Activated CD8-positive, alpha-beta memory T cell treated with anti-CD3 and anti-CD28 coated beads, Interleukin-2, amount 10 ng/mL, durations not matched to agents 7 days and 5 days (primary cell): ENCODE measurements around the gene PRKRIP1. TPM values are rescaled to one million over a fixed set of nuclear protein-coding genes. Genes with fewer than 3 reads are reported as not detected.
A peak's percentile ranks its signal among the peaks of the same experiment; 100 is the strongest.
"Not testable (repeated sequence)": the region's sequence is repeated elsewhere in the genome, so short reads cannot be mapped to it uniquely, and the experiment has no call there.

ENCODE experiments used
- ATAC-seq: fragments of 150-1000 bp; cut with Tn5 transposase; one replicate; pipeline ENCODE4 v1.10.0; 2021; ENCODE audit warnings: moderate library complexity
- CTCF ChIA-PET: fragments of 350-600 bp; sonication (Branson Sonifier 250); formaldehyde crosslinking; loops from one replicate; lab custom pipeline; 2021; ENCODE audit warnings: antibody characterized with exemption; lab: Charles Lee
- DNase-seq: peaks from one replicate; pipeline ENCODE4 v3.0.0-alpha.2; 2020
- H3K27ac Mint-ChIP-seq: one replicate; pipeline ENCODE4 v1.8.0; 2021; ENCODE audit warnings: mild to moderate bottlenecking, mixed read lengths
- H3K27me3 Mint-ChIP-seq: one replicate; pipeline ENCODE4 v1.8.0; 2021; ENCODE audit warnings: mixed read lengths
- H3K36me3 Mint-ChIP-seq: one replicate; pipeline ENCODE4 v1.8.0; 2021; ENCODE audit warnings: mild to moderate bottlenecking, mixed read lengths
- H3K4me1 Mint-ChIP-seq: one replicate; pipeline ENCODE4 v1.8.0; 2021; ENCODE audit warnings: mixed read lengths
- H3K4me3 Mint-ChIP-seq: one replicate; pipeline ENCODE4 v1.8.0; 2021; ENCODE audit warnings: mild to moderate bottlenecking, moderate library complexity, mixed read lengths
- H3K9me3 Mint-ChIP-seq: one replicate; pipeline ENCODE4 v1.8.0; 2022; ENCODE audit warnings: low read depth, mixed read lengths
- total RNA-seq, 2 experiments: library from RNA; stranded (reverse); gene quantifications; one replicate each; pipeline ENCODE4 v1.2.3, GENCODE V29; 2021

Gene PRKRIP1
- total RNA-seq, 2 experiments from 2014 or later, result 22.2 to 34.5 TPM

DNA sequence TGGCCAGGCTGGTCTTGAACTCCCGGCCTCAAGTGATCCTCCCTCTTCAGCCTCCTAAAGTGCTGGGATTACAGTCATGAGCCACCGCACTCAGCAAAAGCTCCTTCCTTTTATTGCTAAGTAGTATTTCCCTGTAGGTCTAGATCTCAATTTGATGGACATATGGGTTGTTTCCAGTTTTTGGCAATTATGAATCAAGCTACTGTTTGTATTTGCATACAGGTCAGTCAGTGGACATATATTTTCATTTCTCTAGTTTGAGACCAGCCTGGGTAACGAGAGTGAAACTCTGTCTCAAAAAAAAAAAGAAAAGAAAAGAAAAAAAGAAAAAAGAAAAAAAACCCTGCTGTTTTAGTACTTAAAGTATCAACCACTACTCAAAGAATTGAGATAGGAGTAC is 6.4 kb upstream of the PRKRIP1 start:
- Mint-ChIP-seq H3K4me1 (no peaks in the 10 kb centered on the region), H3K27me3 (no peaks in the 10 kb centered on the region), H3K9me3 (no peaks in the 10 kb centered on the region), H3K4me3 (no peak overlapping the region), H3K36me3 (peaks cover 12% of the 10 kb centered on the region), H3K27ac (no peak overlapping the region)
- DNase-seq (no peak), ATAC-seq (no peak)
- CTCF ChIA-PET, result interaction anchor here (0.6 to 0.8 kb wide), 3 partner anchors 107 to 1291 kb away, joined by 3 to 4 read pairs (median 3); no protein-coding TSS in a partner anchor

DNA sequence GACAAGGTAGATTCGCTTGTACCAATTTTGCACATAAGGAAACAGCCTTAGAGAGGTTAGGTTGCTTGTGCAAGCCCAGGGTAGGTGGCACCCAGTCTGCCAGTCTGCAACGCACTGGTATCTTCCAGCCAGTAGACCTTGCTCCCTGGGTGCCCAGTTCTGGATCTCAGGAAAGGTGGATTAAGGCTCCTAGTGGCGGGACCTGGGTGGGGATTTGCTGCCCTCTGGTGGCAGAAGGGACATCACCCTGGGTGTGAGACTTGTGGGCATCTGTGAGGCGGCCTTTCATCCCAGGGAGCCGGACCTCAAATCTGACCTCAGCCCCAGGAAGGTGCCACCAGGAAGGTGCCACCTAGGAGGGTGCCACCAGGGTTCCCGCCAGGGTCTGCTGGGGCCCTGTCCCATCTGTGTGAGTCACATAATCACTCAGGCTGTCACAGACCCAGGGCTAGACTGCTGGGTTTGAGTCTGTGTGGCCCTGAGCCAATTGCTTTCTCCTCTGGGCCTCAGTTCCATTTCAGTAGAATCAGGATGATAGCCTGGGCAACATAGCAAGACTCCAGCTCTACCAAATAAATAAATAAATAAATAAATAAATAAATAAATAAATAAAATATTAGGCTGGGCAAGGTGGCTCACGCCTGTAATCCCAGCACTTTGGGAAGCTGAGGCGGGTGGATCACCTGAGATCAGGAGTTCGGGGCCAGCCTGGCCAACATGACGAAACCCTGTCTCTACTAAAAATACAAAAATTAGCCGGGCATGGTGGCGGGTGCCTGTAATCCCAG is 5.3 kb upstream of the PRKRIP1 start:
- H3K4me3 Mint-ChIP-seq, result no peak overlapping the region
- peak; percentile 71 for ATAC-seq
- H3K27ac Mint-ChIP-seq, result no peak overlapping the region
- H3K9me3 Mint-ChIP-seq, result no peaks in the 10 kb centered on the region
- H3K36me3 Mint-ChIP-seq, result peaks cover 12% of the 10 kb centered on the region
- H3K4me1 Mint-ChIP-seq, result peaks cover 5% of the 10 kb centered on the region
- CTCF ChIA-PET, result interaction anchor here (0.6 to 1.9 kb wide), 8 partner anchors 13 to 1731 kb away, joined by 3 to 13 read pairs (median 4); no protein-coding TSS in a partner anchor
- H3K27me3 Mint-ChIP-seq, result no peaks in the 10 kb centered on the region
- DNase-seq, result peak; percentile 77

DNA sequence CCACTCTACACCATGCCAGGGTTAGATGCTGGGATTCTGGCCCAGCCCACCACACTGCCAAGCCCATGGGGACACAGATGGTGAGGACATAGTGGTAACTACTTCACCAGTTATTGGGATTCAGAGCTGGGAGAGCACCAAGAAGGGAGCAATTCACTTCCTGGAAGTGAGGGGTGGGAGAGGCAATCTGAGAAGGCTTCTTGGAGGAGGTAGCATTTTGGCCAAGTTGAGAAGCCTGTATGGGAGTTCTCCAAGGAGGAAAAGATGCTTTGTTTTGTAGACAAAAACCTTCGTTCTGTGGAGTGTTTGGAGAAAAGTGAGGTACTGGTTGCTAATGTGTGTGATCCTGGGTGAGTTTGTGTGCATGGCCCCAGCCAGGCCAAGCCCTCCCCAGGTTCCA is 3.8 kb upstream of the PRKRIP1 start:
- no peak for DNase-seq
- Mint-ChIP-seq H3K9me3 (no peaks in the 10 kb centered on the region), H3K4me3 (no peak overlapping the region), H3K36me3 (peaks cover 12% of the 10 kb centered on the region), H3K27me3 (no peaks in the 10 kb centered on the region), H3K4me1 (peaks cover 11% of the 10 kb centered on the region), H3K27ac (no peak overlapping the region)
- no peak for ATAC-seq
- CTCF ChIA-PET, result interaction anchor here (1.0 to 1.9 kb wide), 5 partner anchors 24 to 121 kb away, joined by 3 to 13 read pairs (median 3); no protein-coding TSS in a partner anchor

DNA sequence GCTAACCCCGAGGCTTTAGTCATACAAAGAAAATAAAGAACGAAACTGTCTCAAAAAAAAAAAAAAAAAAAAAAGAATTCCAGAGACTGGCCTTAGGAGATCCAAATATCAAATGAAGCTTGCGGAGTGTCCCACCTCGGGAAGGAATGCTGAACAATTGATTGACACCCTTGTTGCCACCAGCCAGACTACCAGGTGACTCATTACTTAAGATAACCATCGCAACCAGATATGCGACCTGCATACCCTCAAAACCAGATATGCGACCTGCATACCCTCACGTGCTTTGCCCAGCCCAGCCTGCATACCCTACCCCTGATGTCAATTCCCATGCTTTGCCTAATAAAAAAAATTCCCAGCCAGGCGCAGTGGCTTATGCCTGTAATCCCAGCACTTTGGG is 2.7 kb upstream of the PRKRIP1 start:
- Mint-ChIP-seq H3K27ac (no peak overlapping the region), H3K4me1 (peaks cover 17% of the 10 kb centered on the region)
- CTCF ChIA-PET, result interaction anchor here (1.1 to 2.5 kb wide), 2 partner anchors 11 to 114 kb away, joined by 3 to 9 read pairs; no protein-coding TSS in a partner anchor

DNA sequence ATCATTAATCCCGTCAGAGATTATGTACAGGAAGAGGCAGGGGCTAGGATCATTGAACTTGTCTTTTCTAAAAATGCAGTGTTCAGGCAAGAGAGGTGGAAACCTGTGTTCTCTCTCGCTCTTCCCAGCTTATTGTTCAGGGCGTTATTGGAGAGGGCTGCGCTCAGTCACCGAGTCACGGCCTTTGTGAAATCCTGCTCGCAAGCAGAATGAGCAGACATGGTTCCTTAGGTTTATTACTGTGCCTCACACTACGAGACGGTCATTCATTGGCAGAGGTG is 631 bp upstream of the PRKRIP1 start:
- H3K27me3 Mint-ChIP-seq, result no peaks in the 10 kb centered on the region
- peak overlapping the region; percentile 86 for H3K4me3 Mint-ChIP-seq
- H3K9me3 Mint-ChIP-seq, result no peaks in the 10 kb centered on the region
- ATAC-seq, result no peak
- H3K4me1 Mint-ChIP-seq, result peaks cover 17% of the 10 kb centered on the region
- DNase-seq, result no peak
- peak overlapping the region; percentile 42 for H3K27ac Mint-ChIP-seq
- CTCF ChIA-PET, result interaction anchor here (0.9 to 2.9 kb wide), 6 partner anchors 9 to 116 kb away, joined by 3 to 10 read pairs (median 4); no protein-coding TSS in a partner anchor
- peaks cover 19% of the 10 kb centered on the region for H3K36me3 Mint-ChIP-seq

More for the DNA sequence above, 2.7 kb upstream of the PRKRIP1 start:
- Mint-ChIP-seq H3K36me3 (peaks cover 12% of the 10 kb centered on the region), H3K9me3 (no peaks in the 10 kb centered on the region), H3K4me3 (no peak overlapping the region), H3K27me3 (no peaks in the 10 kb centered on the region)
- ATAC-seq, result no peak
- no peak for DNase-seq

DNA sequence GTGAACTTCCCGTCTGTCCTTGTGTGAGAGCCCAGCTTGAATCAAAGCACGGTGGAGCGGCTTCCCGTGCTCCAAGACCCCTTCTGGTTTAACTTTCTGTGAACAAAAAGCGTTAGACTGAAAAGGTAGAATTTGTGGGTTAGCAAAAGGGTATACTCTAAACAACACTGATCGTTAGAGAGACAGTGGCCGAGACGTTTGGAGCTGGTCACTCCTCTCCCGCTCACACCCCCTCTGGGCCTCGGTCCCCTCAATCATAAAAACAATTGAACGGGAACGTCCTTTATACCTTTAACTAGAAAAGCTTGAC is 502 bp downstream of the PRKRIP1 start:
- H3K4me1 Mint-ChIP-seq, result peaks cover 17% of the 10 kb centered on the region
- ATAC-seq (no peak), DNase-seq (no peak)
- H3K9me3 Mint-ChIP-seq, result no peaks in the 10 kb centered on the region
- peak overlapping the region; percentile 86 for H3K4me3 Mint-ChIP-seq
- no peaks in the 10 kb centered on the region for H3K27me3 Mint-ChIP-seq
- peaks cover 22% of the 10 kb centered on the region for H3K36me3 Mint-ChIP-seq
- peak overlapping the region; percentile 90 for H3K27ac Mint-ChIP-seq
- CTCF ChIA-PET, result interaction anchor here (0.7 to 2.9 kb wide), 4 partner anchors 16 to 29 kb away, joined by 3 to 10 read pairs (median 3); no protein-coding TSS in a partner anchor

DNA sequence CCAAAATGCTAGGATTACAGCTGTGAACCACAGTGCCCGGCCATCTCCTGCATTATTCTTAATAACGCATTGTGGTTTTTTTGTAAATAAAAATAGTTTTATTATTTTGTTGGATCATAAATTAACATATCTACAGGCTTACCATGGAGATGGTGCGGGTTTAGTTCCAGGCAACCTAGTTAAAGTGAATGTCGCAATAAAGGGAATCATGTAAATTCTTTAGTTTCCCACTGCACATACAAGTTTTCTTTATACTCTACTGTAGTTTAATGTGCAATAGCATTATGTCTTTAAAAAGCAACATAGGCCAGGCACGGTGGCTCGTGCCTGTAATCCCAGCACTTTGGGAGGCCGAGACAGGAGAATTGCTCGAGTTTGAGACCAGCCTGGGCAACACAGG is 2.4 kb downstream of the PRKRIP1 start:
- ATAC-seq (no peak), DNase-seq (no peak)
- Mint-ChIP-seq H3K4me1 (peaks cover 19% of the 10 kb centered on the region), H3K27ac (no peak overlapping the region), H3K27me3 (no peaks in the 10 kb centered on the region), H3K4me3 (no peak overlapping the region), H3K9me3 (no peaks in the 10 kb centered on the region), H3K36me3 (peaks cover 16% of the 10 kb centered on the region)
- CTCF ChIA-PET, result interaction anchor here (0.7 to 2.9 kb wide), 2 partner anchors 28 to 69 kb away, joined by 3 to 10 read pairs; no protein-coding TSS in a partner anchor

DNA sequence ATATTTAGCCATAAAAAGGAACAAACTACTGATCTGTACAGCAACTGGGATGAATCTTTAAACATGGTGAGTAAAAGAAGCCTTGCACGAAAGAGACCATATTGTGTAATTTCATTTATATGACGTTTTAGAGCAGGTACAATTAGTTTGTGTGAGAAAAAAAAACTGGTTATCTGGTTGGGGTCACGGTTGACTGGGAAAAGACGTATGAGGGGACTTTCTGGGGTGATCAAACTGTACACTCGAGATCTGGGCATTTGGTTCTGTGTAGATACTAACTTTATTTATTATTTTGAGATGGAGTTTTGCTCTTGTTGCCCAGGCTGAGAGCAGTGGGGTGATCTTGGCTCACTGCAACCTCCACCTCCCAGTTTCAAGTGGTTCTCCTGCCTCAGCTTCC is 4.2 kb downstream of the PRKRIP1 start:
- Mint-ChIP-seq H3K9me3 (no peaks in the 10 kb centered on the region), H3K4me3 (no peak overlapping the region), H3K4me1 (peaks cover 28% of the 10 kb centered on the region), H3K36me3 (peaks cover 20% of the 10 kb centered on the region), H3K27ac (no peak overlapping the region), H3K27me3 (no peaks in the 10 kb centered on the region)
- DNase-seq (no peak), ATAC-seq (no peak)
- CTCF ChIA-PET, result no interaction called here

DNA sequence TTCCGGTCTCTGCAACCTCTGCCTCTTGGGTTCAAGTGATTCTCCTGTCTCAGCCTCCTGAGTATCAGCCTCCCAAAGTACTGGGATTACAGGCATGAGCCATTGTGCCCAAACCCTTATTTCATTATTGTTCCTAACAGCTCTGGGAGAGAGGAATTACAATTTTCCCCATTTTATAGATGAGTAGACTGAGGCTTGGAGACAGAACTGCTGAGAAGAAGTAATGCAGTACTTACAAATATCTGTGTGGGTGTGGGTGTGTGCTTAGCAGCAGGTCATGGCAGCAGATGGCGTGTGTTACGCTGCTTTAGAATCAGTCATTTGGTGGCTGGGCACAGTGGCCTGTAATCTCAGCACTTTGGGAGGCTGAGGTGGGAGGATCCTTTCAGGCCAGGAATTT is 7.4 kb downstream of the PRKRIP1 start:
- peaks cover 24% of the 10 kb centered on the region for H3K4me1 Mint-ChIP-seq
- peak overlapping the region; percentile 19 for H3K27ac Mint-ChIP-seq
- no peak overlapping the region for H3K4me3 Mint-ChIP-seq
- peaks cover 44% of the 10 kb centered on the region for H3K36me3 Mint-ChIP-seq
- ATAC-seq, result no peak
- no peaks in the 10 kb centered on the region for H3K27me3 Mint-ChIP-seq
- CTCF ChIA-PET, result interaction anchor here (1.2 to 3.3 kb wide), 8 partner anchors 9 to 63 kb away, joined by 3 to 31 read pairs (median 8); partner anchors contain the start of gene ORAI2
- no peaks in the 10 kb centered on the region for H3K9me3 Mint-ChIP-seq
- no peak for DNase-seq

DNA sequence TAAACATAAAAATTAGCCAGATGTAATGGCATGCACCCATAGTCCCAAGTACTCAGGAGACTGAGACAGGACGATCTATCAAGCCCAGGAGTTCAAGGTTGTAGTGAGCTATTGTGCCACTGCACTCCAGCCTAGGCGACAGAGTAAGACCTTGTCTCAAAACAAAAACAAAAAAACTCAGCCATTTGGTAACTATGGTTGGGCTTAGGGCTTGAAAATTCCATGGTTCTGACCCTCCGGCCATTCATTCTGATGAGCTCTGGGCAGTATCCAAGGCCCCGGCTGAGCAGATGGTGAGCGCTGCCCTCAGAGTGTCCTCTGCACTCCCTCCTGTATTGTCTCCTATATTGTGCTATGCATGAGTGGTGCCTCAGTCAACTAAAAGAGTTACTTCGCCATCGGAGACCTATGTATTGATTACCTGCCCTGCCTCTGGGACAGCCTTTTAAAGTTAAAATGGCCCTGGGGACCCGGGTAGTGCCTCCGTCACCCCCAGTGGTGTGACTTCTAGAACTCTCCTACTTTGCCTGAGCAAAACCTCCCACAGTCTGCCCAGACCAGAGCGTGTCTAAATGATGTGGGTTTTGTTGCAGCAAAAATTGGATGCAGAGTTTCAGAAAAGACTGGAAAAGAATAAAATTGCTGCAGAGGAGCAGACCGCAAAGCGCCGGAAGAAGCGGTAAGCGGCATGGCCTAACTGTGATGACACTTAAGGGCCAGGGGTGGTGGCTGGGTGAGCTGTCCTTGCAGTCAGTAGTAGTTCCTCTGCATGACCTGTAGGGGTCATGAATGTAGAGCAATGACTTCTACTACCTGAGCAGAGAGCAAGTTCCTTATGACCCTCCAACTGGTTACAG is 8.1 kb downstream of the PRKRIP1 start:
- peaks cover 46% of the 10 kb centered on the region for H3K36me3 Mint-ChIP-seq
- no peak overlapping the region for H3K4me3 Mint-ChIP-seq
- CTCF ChIA-PET, result interaction anchor here (0.6 to 3.3 kb wide), 25 partner anchors 8 to 471 kb away, joined by 3 to 31 read pairs (median 4); partner anchors contain the start of genes ORAI2 and PRKRIP1
- H3K27me3 Mint-ChIP-seq, result no peaks in the 10 kb centered on the region
- peak; percentile 99 for ATAC-seq
- peak overlapping the region; percentile 35 for H3K27ac Mint-ChIP-seq
- peak; percentile 70 for DNase-seq
- H3K4me1 Mint-ChIP-seq, result peaks cover 26% of the 10 kb centered on the region
- no peaks in the 10 kb centered on the region for H3K9me3 Mint-ChIP-seq

DNA sequence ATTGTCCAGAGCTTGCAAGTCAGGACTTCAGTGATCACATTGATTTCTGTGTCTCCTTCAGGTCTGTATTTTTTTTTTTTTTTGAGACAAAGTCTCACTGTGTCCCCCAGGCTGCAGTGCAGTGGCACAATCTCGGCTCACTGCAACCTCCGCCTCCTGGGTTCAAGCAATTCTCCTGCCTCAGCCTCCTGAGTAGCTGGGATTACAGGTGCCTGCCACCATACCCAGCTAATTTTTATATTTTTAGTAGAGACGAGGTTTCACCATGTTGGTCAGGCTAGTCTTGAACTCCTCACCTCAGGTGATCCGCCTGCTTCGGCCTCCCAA is 8.7 kb downstream of the PRKRIP1 start:
- Mint-ChIP-seq H3K36me3 (peaks cover 49% of the 10 kb centered on the region), H3K4me1 (peaks cover 28% of the 10 kb centered on the region)
- not testable (repeated sequence) for DNase-seq, H3K4me3 Mint-ChIP-seq, H3K27ac Mint-ChIP-seq, H3K9me3 Mint-ChIP-seq, ATAC-seq, H3K27me3 Mint-ChIP-seq
- CTCF ChIA-PET, result interaction anchor here (0.7 to 3.3 kb wide), 21 partner anchors 10 to 471 kb away, joined by 3 to 31 read pairs (median 6); partner anchors contain the start of gene ORAI2

DNA sequence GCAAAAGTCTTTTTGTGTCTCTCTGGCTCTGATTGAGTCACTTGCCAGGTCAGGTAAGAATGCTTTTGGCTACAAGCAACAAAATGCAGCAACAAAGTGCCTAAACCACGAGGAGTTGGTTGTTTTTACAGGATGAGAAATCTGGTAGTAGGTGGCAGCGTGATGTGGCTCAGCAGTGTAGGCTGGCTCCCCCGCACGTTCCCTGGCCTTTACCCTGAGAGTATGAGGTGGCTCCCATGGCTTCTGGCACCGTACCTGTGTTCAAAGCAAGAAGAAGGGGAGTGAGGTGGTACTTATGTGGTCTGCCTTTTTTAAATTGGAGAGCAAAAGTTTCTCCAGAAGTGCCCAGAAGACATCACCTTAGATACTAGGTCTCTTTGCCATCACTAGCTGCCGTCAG is 11.7 kb downstream of the PRKRIP1 start:
- H3K4me3 Mint-ChIP-seq, result no peak overlapping the region
- CTCF ChIA-PET, result interaction anchor here (1.0 to 1.4 kb wide), 4 partner anchors 8 to 60 kb away, joined by 3 to 7 read pairs (median 6); no protein-coding TSS in a partner anchor
- H3K27me3 Mint-ChIP-seq, result no peaks in the 10 kb centered on the region
- peak overlapping the region; percentile 40 for H3K27ac Mint-ChIP-seq
- ATAC-seq (no peak), DNase-seq (no peak)
- H3K9me3 Mint-ChIP-seq, result no peaks in the 10 kb centered on the region
- H3K4me1 Mint-ChIP-seq, result peaks cover 32% of the 10 kb centered on the region
- H3K36me3 Mint-ChIP-seq, result peaks cover 58% of the 10 kb centered on the region

DNA sequence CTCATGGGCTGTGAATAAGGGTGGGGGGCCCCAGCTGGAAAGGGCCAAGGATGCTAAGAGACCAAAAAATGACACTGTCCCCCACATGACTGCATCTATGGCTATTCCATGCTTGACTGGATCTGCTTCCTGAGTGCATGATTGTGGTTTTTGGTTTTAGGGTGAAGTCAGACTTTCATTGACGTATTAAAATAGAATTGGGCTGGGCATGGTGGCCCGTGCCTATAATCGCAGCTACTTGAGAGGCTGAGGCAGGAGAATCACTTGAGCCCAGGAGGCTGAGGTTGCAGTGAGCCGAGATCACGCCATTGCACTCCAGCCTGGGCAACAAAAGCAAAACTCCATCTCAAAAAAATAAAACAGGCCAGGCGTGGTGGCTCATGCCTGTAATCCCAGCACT is 12.4 kb downstream of the PRKRIP1 start:
- not testable (repeated sequence) for ATAC-seq

More for the DNA sequence above, 12.4 kb downstream of the PRKRIP1 start:
- CTCF ChIA-PET, result interaction anchor here (0.6 to 1.4 kb wide), 3 partner anchors 9 to 59 kb away, joined by 3 to 6 read pairs (median 5); no protein-coding TSS in a partner anchor
- Mint-ChIP-seq H3K4me1 (peaks cover 34% of the 10 kb centered on the region), H3K27ac (peak overlapping the region; percentile 23), H3K36me3 (peaks cover 58% of the 10 kb centered on the region)
- not testable (repeated sequence) for H3K9me3 Mint-ChIP-seq, H3K27me3 Mint-ChIP-seq, H3K4me3 Mint-ChIP-seq, DNase-seq
